ENCODE results near the gene VSTM2A.

GRCh38 chr7:54565432-54565831 is 23.3 kb downstream of the VSTM2A start:
- TF ChIP-seq CTCF (IDR thresholded peaks at IDR 0.05; ENCODE audit: insufficient read depth, low read depth, low read length) (no peak), EZH2 (IDR thresholded peaks at IDR 0.05; ENCODE audit: insufficient read depth, low read length) (no peak)

Measured in astrocyte (in vitro differentiated cells and primary cell).